Prostate gland (tissue), 2 donors: ENCODE data around the gene ADAP1. TPM values are rescaled to one million over a fixed set of nuclear protein-coding genes. Genes with fewer than 3 reads are reported as not detected.

ENCODE experiments used
- DNase-seq: peaks from one replicate; pipeline ENCODE4 v3.0.0-alpha.2; 2019; ENCODE audit warnings: low spot score
- H3K27ac ChIP-seq, 2 donors: fragments of 200-600 bp; sonication (generic); 2 replicates each; pipeline ENCODE4 v1.5.1; 2017 to 2019
- H3K27me3 ChIP-seq: fragments of 200-600 bp; sonication (generic); replicated peaks from 2 replicates; pipeline ENCODE4 v1.5.1; 2019; ENCODE audit not compliant: insufficient read depth
- H3K36me3 ChIP-seq, 2 donors: fragments of 200-600 bp; sonication (generic); 1 replicate in 1 of 2; 2 replicates in 1 of 2; pipeline versions ENCODE4 v1.5.1 to v1.8.1; 2017 to 2019
- H3K4me1 ChIP-seq: fragments of 200-600 bp; sonication (generic); replicated peaks from 2 replicates; pipeline ENCODE4 v1.5.1; 2019
- H3K4me3 ChIP-seq, 2 donors: fragments of 200-600 bp; sonication (generic); 2 replicates each; pipeline ENCODE4 v1.5.1; 2017 to 2019
- H3K9me3 ChIP-seq: fragments of 200-600 bp; sonication (generic); 2 replicates; pipeline ENCODE4 v1.5.1; 2017
- CTCF ChIP-seq, 4 experiments: fragments of 200-600 bp in 2 of 4; fragments of 450-650 bp in 2 of 4; sonication (generic) in 2 of 4; IDR thresholded peaks; 1 replicate in 3 of 4; 2 replicates in 1 of 4; pipeline ENCODE4 v1.5.1; 2016 to 2019; ENCODE audit warnings: antibody characterized with exemption in 4 of 4, mild to moderate bottlenecking in 2 of 4, moderate library complexity in 2 of 4
- POLR2A ChIP-seq: fragments of 450-650 bp; IDR thresholded peaks from one replicate; pipeline ENCODE4 v1.6.1; 2016; ENCODE audit warnings: antibody characterized with exemption, mild to moderate bottlenecking
- POLR2AphosphoS5 ChIP-seq: sonication (generic); formaldehyde crosslinking; IDR thresholded peaks from one replicate; pipeline ENCODE4 v1.6.1; 2017; ENCODE audit warnings: antibody characterized with exemption
- WGBS: methylation state at CpG from one replicate; pipeline ENCODE4 v1.1.5; 2018; 5-methylcytosine and 5-hydroxymethylcytosine counted together
- intact Hi-C: fragments of 100-400 bp; cut with DNase I; formaldehyde crosslinking; loops from one replicate; pipeline ENCODE4 v1.14.2; 2022
- total RNA-seq, 2 donors: library from RNA; depleted of rRNA; stranded (reverse); fragments of >200 nt; gene quantifications; one replicate each; pipeline ENCODE4 v1.1.0, GENCODE V29; 2016

Gene ADAP1
- total RNA-seq, 2 donors from 2014 or later: 5.9 to 8.3 TPM

GRCh38 chr7:908159-908581 lies 46.3 kb downstream of the ADAP1 start:
- H3K36me3 ChIP-seq: no peaks in the 10 kb centered on the region
- no peaks in the 10 kb centered on the region for H3K9me3 ChIP-seq
- H3K27ac ChIP-seq: no peak overlapping the region
- H3K27me3 ChIP-seq: no peaks in the 10 kb centered on the region
- WGBS: 87% methylated on average over 12 of the region's 12 CpGs
- DNase-seq: no peak
- intact Hi-C loops: no loop called here
- H3K4me3 ChIP-seq: no peak overlapping the region
- TF ChIP-seq CTCF (IDR thresholded peaks at IDR 0.05) (no peak), POLR2A (no peak), POLR2AphosphoS5 (no peak)
- no peaks in the 10 kb centered on the region for H3K4me1 ChIP-seq

- Histone ChIP-seq H3K9me3 (no peaks in the 10 kb centered on the region), H3K4me1 (no peaks in the 10 kb centered on the region), H3K4me3 (no peak overlapping the region), H3K27ac (no peak overlapping the region), H3K27me3 (no peaks in the 10 kb centered on the region), H3K36me3 (no peaks in the 10 kb centered on the region)
- no peak for DNase-seq
- TF ChIP-seq POLR2AphosphoS5: no peak
- no peak for TF ChIP-seq POLR2A
- 81% methylated on average over 41 of the region's 49 CpGs for WGBS
- intact Hi-C loops: no loop called here
Measured at GRCh38 chr7:907158-907980, 47.1 kb downstream of the ADAP1 start.

- H3K9me3 ChIP-seq: no peaks in the 10 kb centered on the region
- H3K4me3 ChIP-seq: no peak overlapping the region
- no peaks in the 10 kb centered on the region for H3K36me3 ChIP-seq
- H3K27ac ChIP-seq: no peak overlapping the region
- DNase-seq: no peak
- 68% methylated on average over 10 of the region's 10 CpGs for WGBS
- intact Hi-C loops: no loop called here
- no peak for TF ChIP-seq POLR2AphosphoS5
- TF ChIP-seq CTCF (IDR thresholded peaks at IDR 0.05): no peak
- TF ChIP-seq POLR2A: no peak
- H3K27me3 ChIP-seq: no peaks in the 10 kb centered on the region
- no peaks in the 10 kb centered on the region for H3K4me1 ChIP-seq
Measured at GRCh38 chr7:906776-907157, 47.7 kb downstream of the ADAP1 start.

GRCh38 chr7:904847-905246 lies 49.6 kb downstream of the ADAP1 start:
- H3K27ac ChIP-seq: no peak overlapping the region

More at GRCh38 chr7:904847-905246, 49.6 kb downstream of the ADAP1 start:
- no peak overlapping the region for H3K4me3 ChIP-seq
- no peak for DNase-seq
- intact Hi-C loops: no loop called here
- TF ChIP-seq CTCF (IDR thresholded peaks at IDR 0.05) (no peak), POLR2A (no peak), POLR2AphosphoS5 (no peak)
- no peaks in the 10 kb centered on the region for H3K27me3 ChIP-seq
- WGBS: 63% methylated on average over 20 of the region's 20 CpGs
- H3K4me1 ChIP-seq: no peaks in the 10 kb centered on the region
- no peaks in the 10 kb centered on the region for H3K36me3 ChIP-seq
- no peaks in the 10 kb centered on the region for H3K9me3 ChIP-seq
